HG02759 (cell line): Measurements from ENCODE around the gene RHBDF2.
A peak's percentile ranks its signal among the peaks of the same experiment; 100 is the strongest.

Source experiments
- ATAC-seq: cut with Tn5 transposase; IDR thresholded peaks from one replicate; pipeline ENCODE4 v1.9.1; 2021; ENCODE audit warnings: mild to moderate bottlenecking, moderate library complexity; ENCODE audit not compliant: unreplicated experiment

The RHBDF2 gene

GRCh38 chr17:76501018-76501826 lies at the start of gene RHBDF2:
TSS of gene RHBDF2 (minus strand) at chr17:76501423. CDS start at chr17:76481524, 19,899 bp downstream.
- peak; percentile 68 for ATAC-seq

GRCh38 chr17:76549539-76549938 lies 48.3 kb upstream of the RHBDF2 start:
- ATAC-seq, result no peak

DNA sequence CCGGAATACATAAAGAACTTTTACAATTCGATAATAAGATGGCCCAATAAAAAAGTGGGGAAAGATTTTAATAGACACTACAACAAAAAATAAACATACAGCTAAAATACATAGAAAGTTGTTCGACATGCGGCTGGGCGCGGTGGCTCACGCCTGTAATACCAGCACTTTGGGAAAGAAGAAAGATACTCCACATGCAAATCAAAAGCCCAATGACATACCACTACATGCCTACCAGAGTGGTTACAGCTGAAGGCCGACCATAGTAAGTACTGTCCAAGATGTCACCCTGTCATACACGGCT lies 47.9 kb upstream of the RHBDF2 start:
- ATAC-seq, result no peak

DNA sequence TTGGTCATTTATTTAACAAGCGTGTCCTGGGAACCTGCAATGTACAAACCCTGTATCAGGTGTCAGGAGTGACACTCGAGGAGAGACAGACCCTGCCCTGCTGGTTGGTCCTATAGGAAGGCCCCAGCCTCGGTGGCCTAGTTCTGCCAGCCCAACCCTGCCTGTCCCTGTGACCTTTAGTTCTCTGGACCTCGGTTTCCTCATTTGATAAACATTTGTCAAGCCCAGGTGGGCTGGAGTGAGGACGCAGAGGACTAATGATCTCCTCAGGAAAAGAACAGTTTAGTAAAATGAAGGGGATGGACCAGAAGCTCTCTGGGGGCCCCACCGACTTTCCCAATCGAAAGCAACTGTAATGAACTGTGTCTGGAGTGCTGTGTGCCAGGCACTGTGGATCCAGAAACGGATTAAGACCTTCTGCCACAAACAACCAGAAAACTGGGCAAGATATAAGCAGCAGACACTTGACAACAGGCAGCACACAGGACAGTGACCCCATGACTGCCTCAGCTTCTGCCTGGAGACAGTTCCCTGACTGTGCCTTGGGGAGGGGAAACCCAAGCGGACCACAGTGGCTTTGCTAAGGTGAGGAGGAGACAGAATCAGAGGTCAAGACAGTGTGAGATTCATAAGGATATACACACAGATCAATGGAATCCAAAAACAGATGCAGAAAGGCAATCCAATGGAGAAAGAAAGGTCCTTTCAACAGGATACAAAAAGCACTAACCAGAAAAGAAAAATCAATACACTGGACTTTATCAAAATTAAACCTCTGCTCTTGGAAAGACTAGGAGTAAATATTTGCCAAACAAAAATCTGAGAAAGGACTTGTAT lies 47.4 kb upstream of the RHBDF2 start:
- ATAC-seq, result no peak

GRCh38 chr17:76547642-76548202 lies 46.5 kb upstream of the RHBDF2 start:
- ATAC-seq, result no peak

DNA sequence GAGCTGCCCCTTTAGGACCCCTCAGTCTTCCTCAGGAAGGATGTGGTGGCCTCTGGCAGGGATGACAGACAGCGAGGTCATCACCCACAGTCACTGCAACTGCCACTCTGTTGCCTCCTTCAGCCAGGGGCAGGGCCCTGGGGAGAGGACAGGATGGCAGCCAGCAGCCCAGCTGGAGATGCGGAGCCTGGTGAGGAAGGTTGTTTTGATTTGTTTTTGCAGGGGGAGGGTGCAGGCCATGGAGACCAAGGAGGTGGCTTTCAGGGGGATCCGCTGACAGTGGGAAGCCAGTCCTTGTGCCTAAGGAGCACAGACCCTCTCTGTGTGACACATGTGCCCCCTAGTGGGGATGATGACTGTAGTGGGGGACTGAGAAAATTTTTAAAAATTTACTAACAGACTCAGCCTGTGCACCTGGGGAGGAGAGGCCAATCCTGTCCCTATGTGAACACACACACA lies 46.0 kb upstream of the RHBDF2 start:
- ATAC-seq, result no peak

DNA sequence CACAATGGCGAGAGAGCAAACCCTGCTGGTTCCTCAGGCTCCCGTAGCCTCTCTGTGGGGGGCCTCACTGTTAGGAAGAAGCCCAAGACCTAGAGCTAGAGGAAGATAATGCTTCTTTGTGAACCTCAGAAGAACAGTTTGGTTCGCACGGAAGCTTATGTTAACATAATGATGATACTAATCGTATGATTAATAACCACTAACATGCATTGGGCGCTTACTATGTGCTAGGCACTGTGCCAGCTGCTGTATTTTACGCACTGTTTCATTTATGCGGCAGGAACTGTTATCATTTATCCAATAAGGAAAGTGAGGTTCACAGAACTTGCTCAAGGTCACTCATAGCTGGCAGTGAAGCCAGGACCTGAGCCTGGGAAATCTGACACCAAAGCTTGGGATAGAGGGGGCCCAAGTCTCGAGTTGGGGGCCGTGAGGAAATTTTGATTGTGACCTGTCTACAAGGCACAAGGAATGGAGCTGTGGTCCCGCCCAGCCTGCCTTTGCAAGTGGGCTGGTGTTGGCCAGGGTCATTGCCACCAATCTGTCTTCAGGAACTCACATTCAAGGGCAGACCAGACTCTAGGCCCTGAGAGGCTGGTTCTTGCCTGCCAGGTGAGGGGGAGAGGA lies 45.4 kb upstream of the RHBDF2 start:
- ATAC-seq, result no peak

DNA sequence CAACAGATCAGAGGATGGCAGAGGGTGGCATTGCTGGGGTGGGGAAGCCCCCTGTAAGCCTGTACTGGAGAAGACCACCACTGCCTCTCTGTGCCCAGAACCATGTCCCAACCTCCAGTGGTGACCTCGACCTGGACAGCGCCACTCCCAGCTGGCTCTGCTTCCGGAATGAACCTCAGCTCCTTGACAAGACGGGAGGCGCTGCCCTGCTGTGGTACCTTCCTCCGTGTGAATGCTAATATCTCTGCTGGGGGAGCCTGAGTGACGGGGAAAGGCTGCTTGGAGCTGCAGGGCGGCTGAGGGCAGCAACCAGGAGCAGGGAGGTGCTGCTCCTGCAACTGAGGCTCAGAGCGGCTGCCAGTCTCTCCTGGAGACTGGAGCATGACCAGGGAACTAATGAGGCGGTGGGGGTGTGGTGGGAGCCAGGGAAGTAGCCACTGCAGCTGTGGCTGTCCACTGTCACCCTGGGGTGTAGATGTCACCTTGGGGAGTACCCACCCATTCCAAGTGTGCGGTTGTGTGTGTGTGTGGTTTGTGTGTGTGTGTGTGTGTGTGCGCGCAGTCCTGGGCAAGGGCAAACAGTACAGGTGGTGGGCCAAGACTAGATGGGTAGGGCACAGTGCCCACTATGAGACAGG lies 44.8 kb upstream of the RHBDF2 start:
- ATAC-seq, result no peak

- no peak for ATAC-seq
Observed at GRCh38 chr17:76544546-76545365, 43.5 kb upstream of the RHBDF2 start.

DNA sequence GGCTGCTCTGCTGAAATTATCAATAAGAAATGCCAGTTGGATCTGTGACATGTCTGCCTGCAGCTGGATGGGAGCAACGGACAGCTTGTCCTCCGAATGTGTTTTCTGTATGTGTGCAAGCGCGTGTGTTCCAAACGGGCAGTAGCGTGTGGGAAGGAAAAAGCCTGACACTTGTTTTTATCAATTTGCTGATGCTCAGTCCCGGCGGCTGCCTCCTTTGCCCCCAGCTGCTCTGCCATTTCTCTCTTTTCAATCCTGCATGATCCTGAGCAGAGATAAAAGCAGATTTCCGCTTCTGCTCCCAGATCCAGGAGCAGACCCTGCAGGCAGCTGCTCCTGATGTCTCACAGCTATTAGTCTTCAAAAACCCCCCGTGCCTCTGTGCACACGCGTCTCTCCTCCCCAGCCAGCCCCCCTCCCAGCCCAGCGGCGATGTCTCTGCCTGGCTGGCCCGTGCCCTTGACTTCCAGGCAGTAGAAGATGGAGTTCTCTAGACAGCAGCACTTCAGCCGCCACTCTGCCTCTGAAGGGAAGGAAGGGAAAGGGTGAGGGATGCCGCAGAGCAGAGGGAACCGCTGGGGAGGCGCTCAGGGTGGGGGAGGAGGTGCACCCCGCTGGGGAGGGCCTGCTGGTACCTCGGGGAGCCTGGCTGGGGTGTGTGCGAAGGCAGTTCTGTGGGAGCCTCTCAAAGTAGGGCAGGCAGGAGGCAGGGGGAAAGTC lies 42.8 kb upstream of the RHBDF2 start:
- ATAC-seq, result no peak

- ATAC-seq, result no peak
Observed at GRCh38 chr17:76543482-76543825, 42.2 kb upstream of the RHBDF2 start.

- no peak for ATAC-seq
Observed at GRCh38 chr17:76542984-76543383, 41.8 kb upstream of the RHBDF2 start.

- ATAC-seq, result no peak
Observed at GRCh38 chr17:76542566-76542971, 41.3 kb upstream of the RHBDF2 start.

DNA sequence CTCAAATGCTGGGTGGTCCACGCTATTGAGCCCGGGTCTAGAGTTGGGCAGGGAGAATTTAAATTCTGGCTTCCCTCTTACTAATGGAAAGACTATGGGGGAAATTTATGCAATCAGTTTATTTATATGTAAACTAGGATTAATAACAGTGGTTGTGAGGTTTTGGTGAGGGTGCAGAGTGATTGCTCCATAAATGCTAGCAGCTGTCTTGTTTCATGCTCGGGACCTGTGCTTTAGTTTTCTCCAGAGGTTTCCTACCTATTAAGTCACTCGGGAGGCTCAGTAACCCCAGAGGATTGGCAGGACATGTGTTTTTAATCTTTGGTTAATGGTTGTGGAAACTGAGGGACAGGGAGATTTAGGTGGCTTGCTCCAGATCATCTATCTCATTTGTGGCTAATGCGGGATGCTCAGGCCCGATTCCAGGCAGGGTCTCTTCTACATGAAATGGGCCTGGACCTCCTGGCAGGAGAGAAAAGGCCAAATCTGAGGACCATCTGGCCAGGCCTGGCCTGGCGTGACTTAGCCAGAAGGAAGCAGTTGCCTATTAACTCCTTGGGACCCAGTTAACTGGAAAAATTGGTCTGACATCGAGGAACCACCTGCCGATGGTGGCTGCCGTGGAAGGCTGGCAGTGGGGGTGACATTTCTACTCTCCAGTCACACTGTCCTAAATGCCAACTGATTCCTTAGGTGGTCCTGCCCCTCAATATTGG lies 40.7 kb upstream of the RHBDF2 start:
- no peak for ATAC-seq

- ATAC-seq, result no peak
Observed at GRCh38 chr17:76540381-76541300, 39.4 kb upstream of the RHBDF2 start.

GRCh38 chr17:76539631-76540271 lies 38.5 kb upstream of the RHBDF2 start, which contains the start of gene PRCD:
TSS of gene PRCD (plus strand) at chr17:76540044. CDS start at chr17:76540142, 98 bp downstream.
- no peak for ATAC-seq

GRCh38 chr17:76538941-76539570 lies 37.8 kb upstream of the RHBDF2 start:
- ATAC-seq, result no peak
